GM12878 (cell line): ENCODE measurements around the gene BCR. TPM values are rescaled to one million over a fixed set of nuclear protein-coding genes. Genes with fewer than 3 reads are reported as not detected.

ENCODE experiments used
- ATAC-seq: fragments of 200-7000 bp; cut with Tn5 transposase; 3 replicates; pipeline ENCODE4 v1.9.1; 2020; ENCODE audit warnings: mild to moderate bottlenecking, moderate library complexity
- BruUV-seq: library from RNA; stranded (reverse); fragments of 400-500 nt; replicated peaks from 2 replicates; lab custom pipeline; 2021; lab: Mats Ljungman, UMichigan
- CTCF ChIA-PET: fragments of 300-600 bp; sonication (Branson Sonifier 250); formaldehyde crosslinking; extraction: SDS; loops from one replicate; lab custom pipeline; 2021; ENCODE audit warnings: inconsistent platforms; lab: Yijun Ruan, JAX
- POLR2A ChIA-PET: fragments of 350-600 bp; formaldehyde crosslinking; extraction: SDS; loops from one replicate; lab custom pipeline; 2021; ENCODE audit warnings: inconsistent platforms; lab: Charles Lee
- RAD21 ChIA-PET: fragments of 300-600 bp; sonication (Branson Sonifier 250); formaldehyde crosslinking; loops from one replicate; lab custom pipeline; 2023; ENCODE audit warnings: antibody characterized with exemption; ENCODE audit not compliant: unreplicated experiment; lab: Charles Lee
- SMC1A ChIA-PET: fragments of 300-600 bp; sonication (Branson Sonifier 250); formaldehyde crosslinking; loops from one replicate; lab custom pipeline; 2023; ENCODE audit not compliant: unreplicated experiment, uncharacterized antibody; lab: Charles Lee
- DNase-seq: peaks from one replicate; pipeline ENCODE4 v3.0.0-alpha.2; 2011; ENCODE audit warnings: low read depth, low spot score
- FAIRE-seq: peaks from 3 replicates; lab custom pipeline; 2011; peaks lifted over from hg19 to GRCh38; lab: Jason Lieb, UNC
- H2AFZ ChIP-seq: 2 replicates; pipeline ENCODE4 v1.6.0; 2011; ENCODE audit warnings: low read depth, low read length, control low read depth; ENCODE audit not compliant: control insufficient read depth
- H3K27ac ChIP-seq: 2 replicates; pipeline ENCODE4 v1.5.1; 2011; ENCODE audit warnings: control low read depth; ENCODE audit not compliant: control insufficient read depth, insufficient read depth
- H3K27me3 ChIP-seq, 2 experiments: replicated peaks in 1 of 2; 2 replicates each; pipeline versions ENCODE4 v1.6.0 to v1.6.1; 2011; ENCODE audit warnings: low read length in 1 of 2; ENCODE audit not compliant: control insufficient read depth in 2 of 2, insufficient read depth in 2 of 2
- H3K36me3 ChIP-seq, 2 experiments: 2 replicates each; pipeline ENCODE4 v1.5.1; 2011; ENCODE audit warnings: low read length in 1 of 2; ENCODE audit not compliant: control insufficient read depth in 2 of 2, insufficient read depth in 2 of 2
- H3K4me1 ChIP-seq: 2 replicates; pipeline ENCODE4 v1.6.1; 2011; ENCODE audit warnings: mild to moderate bottlenecking, low read length, moderate library complexity, mixed read lengths; ENCODE audit not compliant: control insufficient read depth, insufficient read depth
- H3K4me2 ChIP-seq: 2 replicates; pipeline ENCODE4 v1.6.0; 2011; ENCODE audit warnings: control low read depth; ENCODE audit not compliant: control insufficient read depth, insufficient read depth
- H3K4me3 ChIP-seq: fragments of 200-600 bp; sonication (generic); 2 replicates; pipeline ENCODE4 v1.5.1; 2016
- H3K79me2 ChIP-seq: 2 replicates; pipeline ENCODE4 v1.6.0; 2011; ENCODE audit warnings: low read length; ENCODE audit not compliant: control insufficient read depth, insufficient read depth
- H3K9ac ChIP-seq: 2 replicates; pipeline ENCODE4 v1.8.0; 2011; ENCODE audit warnings: low read length, control low read depth, mixed read lengths; ENCODE audit not compliant: control insufficient read depth, insufficient read depth
- H3K9me3 ChIP-seq: replicated peaks from 3 replicates; pipeline ENCODE4 v1.5.1; 2011; ENCODE audit warnings: mild to moderate bottlenecking, low read length; ENCODE audit not compliant: control insufficient read depth, insufficient read depth
- H4K20me1 ChIP-seq: 2 replicates; pipeline ENCODE4 v1.6.0; 2011; ENCODE audit not compliant: control insufficient read depth, insufficient read depth
- EED ChIP-seq: sonication (generic); IDR thresholded peaks from 2 replicates; pipeline ENCODE4 v1.6.1; 2016; ENCODE audit warnings: antibody characterized with exemption, low read depth
- EP300 ChIP-seq, 2 experiments: fragments of 150-350 bp in 1 of 2; IDR thresholded peaks; 2 replicates each; pipeline ENCODE4 v1.6.1; 2011 to 2012; ENCODE audit warnings: low read depth in 2 of 2, low read length in 2 of 2, borderline replicate concordance in 1 of 2, improper control_type of control experiment in 1 of 2, inconsistent platforms in 1 of 2; ENCODE audit not compliant: control insufficient read depth in 1 of 2
- FOS ChIP-seq: IDR thresholded peaks from 3 replicates; pipeline ENCODE4 v1.6.1; 2011; ENCODE audit warnings: borderline replicate concordance; ENCODE audit not compliant: insufficient read length; ENCODE audit errors: extremely low read depth
- IRF4 ChIP-seq: IDR thresholded peaks from 2 replicates; pipeline ENCODE4 v1.6.1; 2011; ENCODE audit warnings: low read depth, low read length
- MAX ChIP-seq: IDR thresholded peaks from 2 replicates; pipeline ENCODE4 v1.6.1; 2012; ENCODE audit warnings: low read depth, low read length, improper control_type of control experiment
- NR2C1 ChIP-seq: fragments of 450-650 bp; IDR thresholded peaks from 2 replicates; pipeline ENCODE4 v1.6.1; 2017; ENCODE audit warnings: antibody characterized with exemption, mild to moderate bottlenecking, moderate library complexity
- PAX5 ChIP-seq: IDR thresholded peaks from 2 replicates; pipeline ENCODE4 v1.6.1; 2011; ENCODE audit warnings: low read depth, low read length, borderline replicate concordance
- POLR2A ChIP-seq: IDR thresholded peaks from 2 replicates; pipeline ENCODE4 v1.6.1; 2011; ENCODE audit warnings: low read depth, mild to moderate bottlenecking, low read length
- POLR2AphosphoS2 ChIP-seq: IDR thresholded peaks from 2 replicates; pipeline ENCODE4 v1.6.1; 2011; ENCODE audit warnings: low read depth, mild to moderate bottlenecking, low read length, improper control_type of control experiment, moderate library complexity
- POLR2AphosphoS5 ChIP-seq: IDR thresholded peaks from 2 replicates; pipeline ENCODE4 v1.6.1; 2011; ENCODE audit warnings: mild to moderate bottlenecking, low read length, inconsistent platforms
- ZSCAN29 ChIP-seq: fragments of 450-650 bp; IDR thresholded peaks from 2 replicates; pipeline ENCODE4 v1.6.1; 2017; ENCODE audit warnings: mild to moderate bottlenecking, moderate library complexity
- ZZZ3 ChIP-seq: IDR thresholded peaks from 2 replicates; pipeline ENCODE4 v1.6.1; 2011; ENCODE audit warnings: low read depth; ENCODE audit not compliant: control insufficient read depth, insufficient read length
- WGBS: methylation state at CpG from one replicate; pipeline ENCODE4 v1.1.6; 2016; ENCODE audit warnings: low lambda C conversion rate; ENCODE audit not compliant: insufficient replicate concordance, insufficient coverage; ENCODE audit errors: missing lambda C conversion rate; 5-methylcytosine and 5-hydroxymethylcytosine counted together
- in situ Hi-C: fragments of 300-500 bp; cut with MboI; formaldehyde crosslinking; loops from 9 replicates; pipeline ENCODE4 v1.14.3; 2018; ENCODE audit warnings: mixed read lengths
- intact Hi-C: fragments of 100-400 bp; cut with micrococcal nuclease; formaldehyde crosslinking; loops from one replicate; pipeline ENCODE4 v1.14.2; 2022; ENCODE audit not compliant: unreplicated experiment
- polyA plus RNA-seq, 11 experiments: library from polyadenylated mRNA; depleted of rRNA in 4 of 11; unstranded in 6 of 11; stranded (reverse) in 5 of 11; fragments of >200 nt; fragmentation: Nextera tagmentation in 4 of 11; fragmentation: Illumina TruSeq in 1 of 11; extraction: Ambion mirVana in 4 of 11; extraction: Trizol in 1 of 11; gene quantifications; 1 replicate in 1 of 11; 2 replicates in 10 of 11; pipeline versions ENCODE4 v1.2.1 to v1.2.3, GENCODE V29; 2011 to 2016; ENCODE audit warnings: inconsistent platforms in 2 of 11, missing spikeins in 2 of 11, low read depth in 1 of 11
- total RNA-seq, 4 experiments: library from RNA; depleted of rRNA in 3 of 4; stranded (reverse); fragments of >200 nt in 3 of 4; fragmentation: Illumina TruSeq in 1 of 4; extraction: Trizol in 1 of 4; gene quantifications; 2 replicates each; pipeline versions ENCODE4 v1.2.1 to v1.2.3, GENCODE V29; 2013 to 2021
- TF ChIP-seq, protein P1 (sequence below): fragments of 450-650 bp; IDR thresholded peaks from 2 replicates; pipeline ENCODE4 v1.6.1; 2017; ENCODE audit warnings: antibody characterized with exemption, mild to moderate bottlenecking, moderate library complexity
- TF ChIP-seq, protein P2 (sequence below): fragments of 450-650 bp; formaldehyde crosslinking; IDR thresholded peaks from 2 replicates; pipeline ENCODE4 v1.4.0; 2022; ENCODE audit warnings: mild to moderate bottlenecking, moderate library complexity
- TF ChIP-seq, protein P3 (sequence below): fragments of 450-650 bp; IDR thresholded peaks from 2 replicates; pipeline ENCODE4 v1.6.1; 2017; ENCODE audit warnings: mild to moderate bottlenecking

Gene BCR
- total and polyA plus RNA-seq, 10 of the 15 experiments (the other 5 are each of a cell fraction or from before 2014, with no cell fraction given), result 1.7 to 64.7 (median 18.4) TPM

DNA sequence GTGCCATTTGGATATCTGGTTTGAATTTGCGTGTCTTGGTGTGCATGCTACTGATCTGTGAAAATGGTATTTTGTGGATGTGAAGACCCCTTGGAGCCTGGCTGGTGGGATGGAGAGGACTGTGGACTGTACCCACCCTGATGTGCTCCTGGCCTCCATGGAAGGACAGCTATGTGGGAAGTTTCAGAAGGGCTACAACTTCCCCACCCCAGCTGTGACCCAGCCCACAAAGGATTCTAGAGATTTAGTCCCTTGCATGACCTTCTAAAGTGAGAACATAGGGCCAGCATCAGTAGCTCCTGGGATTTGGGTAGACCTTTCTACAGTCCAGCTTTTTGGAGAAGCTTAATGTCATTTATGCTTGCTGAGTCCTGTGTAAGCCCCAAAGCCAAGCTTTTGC lies 173.4 kb downstream of the BCR start (continued):
- TF ChIP-seq PAX5, result no peak
- no peak for TF ChIP-seq NR2C1
- TF ChIP-seq MAX, result no peak

DNA sequence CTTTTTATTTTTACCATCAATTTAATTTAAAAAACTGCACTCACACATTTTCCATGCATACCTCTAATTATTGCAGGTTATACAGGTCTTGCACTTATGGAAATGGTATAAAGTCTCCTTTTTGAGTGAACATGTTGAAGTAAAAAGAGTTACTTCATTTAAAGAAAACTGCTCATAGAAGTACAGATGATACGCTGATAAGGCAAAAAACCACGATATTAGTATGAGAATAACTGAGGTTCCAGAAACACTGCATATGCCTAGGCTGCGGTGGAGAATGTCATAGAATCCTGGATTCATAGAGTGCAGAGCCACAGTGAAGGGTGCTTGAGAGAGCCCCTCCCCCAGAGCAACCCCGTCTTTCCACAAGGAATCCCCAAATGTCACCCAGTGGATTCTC lies 175.8 kb downstream of the BCR start:
- Histone ChIP-seq H3K36me3 (no peaks in the 10 kb centered on the region), H3K4me3 (no peak overlapping the region), H3K27me3 (peaks cover 0 to 4% of the 10 kb centered on the region in 2 experiments), H3K27ac (no peak overlapping the region), H4K20me1 (no peaks in the 10 kb centered on the region), H3K9me3 (no peaks in the 10 kb centered on the region), H3K4me1 (no peaks in the 10 kb centered on the region), H2AFZ (no peak overlapping the region), H3K9ac (no peak overlapping the region), H3K4me2 (no peak overlapping the region), H3K79me2 (no peaks in the 10 kb centered on the region)
- SMC1A ChIA-PET, result no interaction called here
- RAD21 ChIA-PET, result no interaction called here
- BruUV-seq, result no TSS peak
- no peak for FAIRE-seq
- CTCF ChIA-PET, result no interaction called here
- intact Hi-C loops, result no loop called here
- DNase-seq, result no peak
- in situ Hi-C loops, result no loop called here
- POLR2A ChIA-PET, result interaction anchor here (0.6 kb wide), 1 partner anchor 673 kb away, joined by 3 read pairs; no protein-coding TSS in a partner anchor
- 52% methylated on average over 4 of the region's 4 CpGs for WGBS
- no peak for ATAC-seq
- TF ChIP-seq EP300 (IDR thresholded peaks at IDR 0.05; ENCODE audit: borderline replicate concordance in 1 of 2, control insufficient read depth in 1 of 2, low read depth in 2 of 2, low read length in 2 of 2), result no peak
- TF ChIP-seq, protein P1, sequence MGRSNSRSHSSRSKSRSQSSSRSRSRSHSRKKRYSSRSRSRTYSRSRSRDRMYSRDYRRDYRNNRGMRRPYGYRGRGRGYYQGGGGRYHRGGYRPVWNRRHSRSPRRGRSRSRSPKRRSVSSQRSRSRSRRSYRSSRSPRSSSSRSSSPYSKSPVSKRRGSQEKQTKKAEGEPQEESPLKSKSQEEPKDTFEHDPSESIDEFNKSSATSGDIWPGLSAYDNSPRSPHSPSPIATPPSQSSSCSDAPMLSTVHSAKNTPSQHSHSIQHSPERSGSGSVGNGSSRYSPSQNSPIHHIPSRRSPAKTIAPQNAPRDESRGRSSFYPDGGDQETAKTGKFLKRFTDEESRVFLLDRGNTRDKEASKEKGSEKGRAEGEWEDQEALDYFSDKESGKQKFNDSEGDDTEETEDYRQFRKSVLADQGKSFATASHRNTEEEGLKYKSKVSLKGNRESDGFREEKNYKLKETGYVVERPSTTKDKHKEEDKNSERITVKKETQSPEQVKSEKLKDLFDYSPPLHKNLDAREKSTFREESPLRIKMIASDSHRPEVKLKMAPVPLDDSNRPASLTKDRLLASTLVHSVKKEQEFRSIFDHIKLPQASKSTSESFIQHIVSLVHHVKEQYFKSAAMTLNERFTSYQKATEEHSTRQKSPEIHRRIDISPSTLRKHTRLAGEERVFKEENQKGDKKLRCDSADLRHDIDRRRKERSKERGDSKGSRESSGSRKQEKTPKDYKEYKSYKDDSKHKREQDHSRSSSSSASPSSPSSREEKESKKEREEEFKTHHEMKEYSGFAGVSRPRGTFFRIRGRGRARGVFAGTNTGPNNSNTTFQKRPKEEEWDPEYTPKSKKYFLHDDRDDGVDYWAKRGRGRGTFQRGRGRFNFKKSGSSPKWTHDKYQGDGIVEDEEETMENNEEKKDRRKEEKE, result no peak
- TF ChIP-seq, protein P2, sequence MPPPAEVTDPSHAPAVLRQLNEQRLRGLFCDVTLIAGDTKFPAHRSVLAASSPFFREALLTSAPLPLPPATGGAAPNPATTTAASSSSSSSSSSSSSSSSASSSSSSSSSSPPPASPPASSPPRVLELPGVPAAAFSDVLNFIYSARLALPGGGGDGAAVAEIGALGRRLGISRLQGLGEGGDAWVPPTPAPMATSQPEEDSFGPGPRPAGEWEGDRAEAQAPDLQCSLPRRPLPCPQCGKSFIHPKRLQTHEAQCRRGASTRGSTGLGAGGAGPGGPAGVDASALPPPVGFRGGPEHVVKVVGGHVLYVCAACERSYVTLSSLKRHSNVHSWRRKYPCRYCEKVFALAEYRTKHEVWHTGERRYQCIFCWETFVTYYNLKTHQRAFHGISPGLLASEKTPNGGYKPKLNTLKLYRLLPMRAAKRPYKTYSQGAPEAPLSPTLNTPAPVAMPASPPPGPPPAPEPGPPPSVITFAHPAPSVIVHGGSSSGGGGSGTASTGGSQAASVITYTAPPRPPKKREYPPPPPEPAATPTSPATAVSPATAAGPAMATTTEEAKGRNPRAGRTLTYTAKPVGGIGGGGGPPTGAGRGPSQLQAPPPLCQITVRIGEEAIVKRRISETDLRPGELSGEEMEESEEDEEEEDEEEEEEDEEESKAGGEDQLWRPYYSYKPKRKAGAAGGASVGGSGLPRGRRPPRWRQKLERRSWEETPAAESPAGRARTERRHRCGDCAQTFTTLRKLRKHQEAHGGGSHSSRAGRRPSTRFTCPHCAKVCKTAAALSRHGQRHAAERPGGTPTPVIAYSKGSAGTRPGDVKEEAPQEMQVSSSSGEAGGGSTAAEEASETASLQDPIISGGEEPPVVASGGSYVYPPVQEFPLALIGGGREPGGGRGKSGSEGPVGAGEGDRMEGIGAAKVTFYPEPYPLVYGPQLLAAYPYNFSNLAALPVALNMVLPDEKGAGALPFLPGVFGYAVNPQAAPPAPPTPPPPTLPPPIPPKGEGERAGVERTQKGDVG, result no peak
- no peak for TF ChIP-seq FOS
- TF ChIP-seq, protein P3, sequence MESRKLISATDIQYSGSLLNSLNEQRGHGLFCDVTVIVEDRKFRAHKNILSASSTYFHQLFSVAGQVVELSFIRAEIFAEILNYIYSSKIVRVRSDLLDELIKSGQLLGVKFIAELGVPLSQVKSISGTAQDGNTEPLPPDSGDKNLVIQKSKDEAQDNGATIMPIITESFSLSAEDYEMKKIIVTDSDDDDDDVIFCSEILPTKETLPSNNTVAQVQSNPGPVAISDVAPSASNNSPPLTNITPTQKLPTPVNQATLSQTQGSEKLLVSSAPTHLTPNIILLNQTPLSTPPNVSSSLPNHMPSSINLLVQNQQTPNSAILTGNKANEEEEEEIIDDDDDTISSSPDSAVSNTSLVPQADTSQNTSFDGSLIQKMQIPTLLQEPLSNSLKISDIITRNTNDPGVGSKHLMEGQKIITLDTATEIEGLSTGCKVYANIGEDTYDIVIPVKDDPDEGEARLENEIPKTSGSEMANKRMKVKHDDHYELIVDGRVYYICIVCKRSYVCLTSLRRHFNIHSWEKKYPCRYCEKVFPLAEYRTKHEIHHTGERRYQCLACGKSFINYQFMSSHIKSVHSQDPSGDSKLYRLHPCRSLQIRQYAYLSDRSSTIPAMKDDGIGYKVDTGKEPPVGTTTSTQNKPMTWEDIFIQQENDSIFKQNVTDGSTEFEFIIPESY, result no peak
- TF ChIP-seq ZZZ3, result no peak
- no peak for TF ChIP-seq IRF4
- TF ChIP-seq POLR2AphosphoS5, result no peak
- TF ChIP-seq ZSCAN29, result no peak
- no peak for TF ChIP-seq EED
- TF ChIP-seq POLR2AphosphoS2, result no peak
- no peak for TF ChIP-seq POLR2A
